ENCODE measurements around the gene NUDT3. TPM values are rescaled to one million over a fixed set of nuclear protein-coding genes. Genes with fewer than 3 reads are reported as not detected.

Gene NUDT3
- total and polyA plus RNA-seq, 9 of the 15 experiments (the other 6 are each of a cell fraction or from before 2014, with no cell fraction given), result 5.4 to 81.2 (median 56.4) TPM

DNA sequence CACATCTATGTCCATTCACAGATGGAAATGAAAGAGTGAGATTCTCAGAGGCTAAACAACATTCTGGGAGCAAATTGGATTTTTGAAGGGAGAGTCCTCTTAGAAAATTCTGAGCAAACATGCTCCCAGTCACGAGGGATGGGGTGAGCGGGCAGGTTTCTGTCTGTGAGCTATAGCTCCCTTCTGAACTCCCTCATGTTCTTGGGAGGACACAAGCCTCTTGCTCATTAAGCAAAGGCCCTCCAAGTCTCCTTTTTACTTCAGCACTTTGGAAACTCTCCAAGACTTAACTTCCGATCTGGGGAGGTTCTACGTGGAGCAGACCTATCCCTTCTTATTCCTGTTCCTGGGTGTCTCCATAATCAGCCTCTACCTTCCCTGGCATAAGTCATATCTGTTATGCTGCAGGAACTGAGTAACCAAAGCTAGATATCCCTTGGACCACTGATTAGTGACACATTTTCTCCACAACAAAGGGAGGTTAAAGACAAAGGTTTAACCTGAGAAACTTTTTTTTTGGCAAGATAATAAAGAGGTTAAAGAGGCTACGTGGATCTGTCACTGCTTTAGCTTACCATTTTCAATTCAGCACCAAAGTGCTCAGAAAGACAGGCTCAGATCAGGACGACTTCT is 110.7 kb downstream of the NUDT3 start (continued):
- no peak for TF ChIP-seq ETS1 (conservative IDR thresholded peaks at IDR 0.05; ENCODE audit: control insufficient read depth, low read depth, low read length)
- peak; percentile 70 for TF ChIP-seq NEUROD1 (IDR thresholded peaks at IDR 0.05; ENCODE audit: borderline replicate concordance, low read depth, low read length, partially characterized antibody)
- TF ChIP-seq MYNN (IDR thresholded peaks at IDR 0.05), result peak; percentile 65; the same call in 1 of the 2 replicates
- TF ChIP-seq MYNN (CRISPR knock-in tag; IDR thresholded peaks at IDR 0.05), result no peak
- TF ChIP-seq, protein P1, sequence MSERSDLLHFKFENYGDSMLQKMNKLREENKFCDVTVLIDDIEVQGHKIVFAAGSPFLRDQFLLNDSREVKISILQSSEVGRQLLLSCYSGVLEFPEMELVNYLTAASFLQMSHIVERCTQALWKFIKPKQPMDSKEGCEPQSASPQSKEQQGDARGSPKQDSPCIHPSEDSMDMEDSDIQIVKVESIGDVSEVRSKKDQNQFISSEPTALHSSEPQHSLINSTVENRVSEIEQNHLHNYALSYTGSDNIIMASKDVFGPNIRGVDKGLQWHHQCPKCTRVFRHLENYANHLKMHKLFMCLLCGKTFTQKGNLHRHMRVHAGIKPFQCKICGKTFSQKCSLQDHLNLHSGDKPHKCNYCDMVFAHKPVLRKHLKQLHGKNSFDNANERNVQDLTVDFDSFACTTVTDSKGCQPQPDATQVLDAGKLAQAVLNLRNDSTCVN (CRISPR knock-in tag; IDR thresholded peaks at IDR 0.05), result no peak
- peak in 1 of 2 experiments; percentile 37; a peak in 1 of 4 replicates for TF ChIP-seq SRF (CRISPR knock-in tag; IDR thresholded peaks at IDR 0.05)
- peak; percentile 100 for TF ChIP-seq LEF1 (IDR thresholded peaks at IDR 0.05)
- peak; percentile 85; the same call in 1 of the 2 replicates for TF ChIP-seq CHAMP1 (IDR thresholded peaks at IDR 0.05)
- peak; percentile 88 to 92; a peak in 3 of 4 replicates for TF ChIP-seq TRIM24 (IDR thresholded peaks at IDR 0.05)
- TF ChIP-seq ARID3A (IDR thresholded peaks at IDR 0.05; ENCODE audit: borderline replicate concordance, low read depth, low read length), result peak; percentile 57; the same call in 1 of the 2 replicates
- peak; percentile 37; the same call in 1 of the 2 replicates for TF ChIP-seq MAX (CRISPR knock-in tag; IDR thresholded peaks at IDR 0.05)
- TF ChIP-seq SMAD3 (CRISPR knock-in tag; conservative IDR thresholded peaks at IDR 0.05), result no peak
- no peak for TF ChIP-seq ZNF551 (CRISPR knock-in tag; IDR thresholded peaks at IDR 0.05)
- TF ChIP-seq ZNF668 (CRISPR knock-in tag; IDR thresholded peaks at IDR 0.05), result no peak
- no peak for TF ChIP-seq XRCC5 (IDR thresholded peaks at IDR 0.05; ENCODE audit: low read depth, low read length)
- TF ChIP-seq, protein P2, sequence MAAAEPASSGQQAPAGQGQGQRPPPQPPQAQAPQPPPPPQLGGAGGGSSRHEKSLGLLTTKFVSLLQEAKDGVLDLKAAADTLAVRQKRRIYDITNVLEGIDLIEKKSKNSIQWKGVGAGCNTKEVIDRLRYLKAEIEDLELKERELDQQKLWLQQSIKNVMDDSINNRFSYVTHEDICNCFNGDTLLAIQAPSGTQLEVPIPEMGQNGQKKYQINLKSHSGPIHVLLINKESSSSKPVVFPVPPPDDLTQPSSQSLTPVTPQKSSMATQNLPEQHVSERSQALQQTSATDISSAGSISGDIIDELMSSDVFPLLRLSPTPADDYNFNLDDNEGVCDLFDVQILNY (CRISPR knock-in tag; IDR thresholded peaks at IDR 0.05), result no peak
- TF ChIP-seq, protein P3, sequence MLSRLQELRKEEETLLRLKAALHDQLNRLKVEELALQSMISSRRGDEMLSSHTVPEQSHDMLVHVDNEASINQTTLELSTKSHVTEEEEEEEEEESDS (CRISPR knock-in tag; IDR thresholded peaks at IDR 0.05), result no peak
- TF ChIP-seq, protein P4, sequence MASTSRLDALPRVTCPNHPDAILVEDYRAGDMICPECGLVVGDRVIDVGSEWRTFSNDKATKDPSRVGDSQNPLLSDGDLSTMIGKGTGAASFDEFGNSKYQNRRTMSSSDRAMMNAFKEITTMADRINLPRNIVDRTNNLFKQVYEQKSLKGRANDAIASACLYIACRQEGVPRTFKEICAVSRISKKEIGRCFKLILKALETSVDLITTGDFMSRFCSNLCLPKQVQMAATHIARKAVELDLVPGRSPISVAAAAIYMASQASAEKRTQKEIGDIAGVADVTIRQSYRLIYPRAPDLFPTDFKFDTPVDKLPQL (IDR thresholded peaks at IDR 0.05; ENCODE audit: extremely low read depth, insufficient read length), result no peak
- peak; percentile 89 for TF ChIP-seq PHB2 (IDR thresholded peaks at IDR 0.05; ENCODE audit: low read depth)
